NCI-H128 (cell line): ENCODE measurements around the gene RAPH1.
"Not testable (repeated sequence)": the region's sequence is repeated elsewhere in the genome, so short reads cannot be mapped to it uniquely, and the experiment has no call there.

Experiments used
- DNase-seq: peaks from one replicate; lab custom pipeline; 2025; ENCODE audit not compliant: unreplicated experiment; lab: John Stamatoyannopoulos, UW

RAPH1 gene

DNA sequence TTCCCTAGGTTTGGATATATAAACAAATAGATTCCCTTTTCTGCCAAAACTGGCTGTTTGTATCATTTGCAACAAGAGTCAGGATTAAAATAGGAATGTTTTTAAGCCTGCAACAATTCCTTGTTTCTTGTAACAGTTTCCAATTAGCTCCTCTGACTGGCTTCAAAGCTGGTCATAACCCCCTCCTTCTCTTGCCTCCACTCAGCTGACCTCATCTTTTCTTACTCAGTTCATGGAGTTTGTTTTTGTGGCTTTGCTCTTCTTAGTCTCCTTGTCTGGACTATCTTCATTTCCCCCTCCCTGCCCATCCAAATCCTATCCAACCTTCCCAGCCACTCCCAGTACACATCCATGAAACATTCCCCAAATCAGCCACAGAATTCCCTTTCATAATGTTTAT lies 14.3 kb upstream of the RAPH1 start:
- no peak for DNase-seq

GRCh38 chr2:203548887-203549286 lies 13.8 kb upstream of the RAPH1 start:
- no peak for DNase-seq

GRCh38 chr2:203547356-203547755 lies 12.3 kb upstream of the RAPH1 start:
- DNase-seq, result no peak

DNA sequence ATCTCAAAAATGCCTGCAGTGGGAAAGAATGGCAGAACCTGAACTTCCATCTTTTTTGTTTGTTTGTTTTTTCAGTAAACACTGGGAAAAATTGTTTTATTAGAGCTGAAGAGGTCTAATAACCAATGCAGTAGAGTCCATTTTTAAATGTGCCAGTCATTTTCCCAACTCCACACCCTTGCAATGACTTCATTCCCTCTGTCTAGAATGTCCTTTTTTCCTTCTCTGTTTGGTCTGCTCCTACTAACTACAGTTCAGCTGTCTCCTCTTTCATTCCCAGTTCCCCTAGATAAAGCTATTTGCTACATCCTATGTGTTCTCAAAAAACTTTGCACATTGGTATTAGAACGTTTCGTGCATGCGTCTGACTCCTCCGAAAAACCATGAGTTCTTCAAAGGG lies 9.3 kb upstream of the RAPH1 start:
- DNase-seq, result no peak

DNA sequence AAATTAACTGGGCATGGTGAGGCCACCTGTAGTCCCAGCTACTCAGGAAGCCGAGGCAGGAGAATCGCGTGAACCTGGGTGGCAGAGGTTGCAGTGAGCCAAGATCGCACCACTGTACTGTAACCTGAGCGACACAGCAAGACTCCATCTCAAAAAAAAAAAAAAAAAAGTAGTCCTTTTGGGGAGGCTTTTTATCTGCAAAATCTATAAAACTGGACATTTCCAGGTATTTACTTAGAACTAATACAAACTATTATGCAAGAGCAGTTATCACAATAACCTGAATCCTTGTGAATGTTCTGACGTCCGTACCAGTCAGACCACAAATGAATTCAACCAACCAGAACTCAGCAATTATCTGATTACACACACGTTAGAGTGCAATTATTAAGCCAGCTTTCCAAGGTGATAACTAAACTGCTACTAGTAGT lies 8.8 kb upstream of the RAPH1 start:
- DNase-seq, result no peak

- DNase-seq, result not testable (repeated sequence)
Measured at GRCh38 chr2:203540598-203540997, 5.5 kb upstream of the RAPH1 start.

- not testable (repeated sequence) for DNase-seq
Measured at GRCh38 chr2:203538237-203538636, 3.1 kb upstream of the RAPH1 start.

DNA sequence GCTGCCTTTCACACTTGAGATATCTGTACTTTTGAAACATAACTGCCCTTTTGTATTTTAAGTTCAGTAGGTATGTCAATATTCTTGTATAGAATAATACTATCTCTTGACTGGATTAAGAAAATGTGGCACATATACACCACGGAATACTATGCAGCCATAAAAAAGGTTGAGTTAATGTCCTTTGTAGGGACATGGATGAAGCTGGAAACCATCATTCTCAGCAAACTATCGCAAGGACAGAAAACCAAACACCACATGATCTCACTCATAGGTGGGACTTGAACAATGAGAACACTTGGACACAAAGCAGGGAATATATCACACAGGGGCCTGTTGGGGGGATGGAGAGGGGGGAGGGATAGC lies 1.5 kb upstream of the RAPH1 start:
- not testable (repeated sequence) for DNase-seq

DNA sequence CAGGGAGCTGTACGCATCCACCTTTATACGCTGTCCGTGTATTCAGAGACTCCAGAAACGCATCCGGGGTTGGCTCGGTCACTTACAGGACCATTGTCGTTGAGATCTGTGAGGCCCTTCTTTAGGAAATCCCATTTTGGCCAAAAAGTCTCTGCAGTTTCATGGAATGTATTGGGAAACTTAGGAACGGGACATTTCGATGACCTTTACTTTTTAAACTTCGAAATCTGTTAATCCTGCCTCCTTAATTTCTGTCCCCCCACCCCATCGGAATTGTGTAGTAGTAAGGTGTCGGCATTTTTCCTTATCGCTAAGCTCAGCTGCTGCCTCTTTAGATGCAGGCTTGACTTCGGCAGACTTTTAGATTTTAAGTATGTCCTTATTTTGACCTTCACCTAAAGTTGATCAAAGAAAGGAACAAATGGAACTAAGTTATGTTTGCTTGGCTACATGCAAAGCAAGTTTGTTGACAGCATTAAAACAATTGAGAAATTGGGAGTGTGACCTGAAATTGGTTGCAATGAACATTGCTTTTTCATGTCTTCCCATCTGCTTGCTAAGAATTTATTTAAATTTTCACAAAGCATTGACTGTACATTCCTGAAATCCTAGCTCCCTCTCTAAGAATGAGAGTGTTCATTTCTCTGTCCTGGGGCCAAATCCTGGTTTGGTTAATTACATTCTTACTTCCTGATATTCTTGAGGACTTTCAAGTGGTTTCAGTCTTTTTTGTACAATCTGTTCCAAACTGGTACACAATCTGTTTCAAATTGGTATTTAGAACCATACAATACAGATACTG lies 884 bp upstream of the RAPH1 start:
- DNase-seq, result no peak

GRCh38 chr2:203534621-203535077 lies 452 bp downstream of the RAPH1 start:
- DNase-seq, result no peak

DNA sequence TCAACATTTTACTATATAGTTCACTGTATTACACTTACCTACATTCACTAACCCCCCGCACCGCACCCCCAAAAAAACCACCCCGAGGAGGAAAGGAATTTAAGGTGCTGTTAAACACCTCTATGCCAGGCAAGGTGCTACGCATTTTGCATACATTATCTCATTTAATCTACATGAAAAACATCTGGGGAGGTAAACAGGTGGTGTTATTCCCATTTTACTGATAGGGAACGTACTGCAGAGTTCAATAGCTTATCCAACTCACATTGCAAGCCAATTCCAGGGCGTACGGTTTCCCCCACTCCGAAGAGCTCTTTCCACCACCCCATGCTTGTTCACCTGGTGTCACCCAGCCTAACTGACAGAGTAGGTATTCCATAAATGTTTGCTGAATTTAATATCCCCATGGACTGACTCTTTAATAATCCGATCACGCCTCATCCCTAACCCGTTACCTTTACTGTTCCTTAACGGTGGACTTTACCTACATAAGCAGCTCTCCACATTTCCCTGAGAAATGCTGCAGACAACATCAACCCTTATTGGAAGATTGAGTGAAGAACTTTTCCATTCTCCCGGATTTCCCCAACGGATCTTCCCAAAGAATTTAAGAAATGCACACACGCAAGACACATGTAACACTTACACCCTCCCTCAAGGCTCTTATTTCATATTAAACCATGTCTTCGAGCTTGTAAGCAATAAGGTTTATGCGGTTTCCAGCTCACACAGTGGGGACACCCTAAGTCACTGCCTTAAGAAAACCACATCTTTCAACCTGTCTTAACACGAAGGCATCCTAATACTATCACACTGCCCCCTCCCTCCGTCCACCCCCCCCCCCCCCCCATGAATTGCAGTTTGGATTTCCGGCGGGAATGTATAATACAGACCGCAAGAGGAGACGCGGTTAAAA lies 1.2 kb downstream of the RAPH1 start:
- no peak for DNase-seq

DNA sequence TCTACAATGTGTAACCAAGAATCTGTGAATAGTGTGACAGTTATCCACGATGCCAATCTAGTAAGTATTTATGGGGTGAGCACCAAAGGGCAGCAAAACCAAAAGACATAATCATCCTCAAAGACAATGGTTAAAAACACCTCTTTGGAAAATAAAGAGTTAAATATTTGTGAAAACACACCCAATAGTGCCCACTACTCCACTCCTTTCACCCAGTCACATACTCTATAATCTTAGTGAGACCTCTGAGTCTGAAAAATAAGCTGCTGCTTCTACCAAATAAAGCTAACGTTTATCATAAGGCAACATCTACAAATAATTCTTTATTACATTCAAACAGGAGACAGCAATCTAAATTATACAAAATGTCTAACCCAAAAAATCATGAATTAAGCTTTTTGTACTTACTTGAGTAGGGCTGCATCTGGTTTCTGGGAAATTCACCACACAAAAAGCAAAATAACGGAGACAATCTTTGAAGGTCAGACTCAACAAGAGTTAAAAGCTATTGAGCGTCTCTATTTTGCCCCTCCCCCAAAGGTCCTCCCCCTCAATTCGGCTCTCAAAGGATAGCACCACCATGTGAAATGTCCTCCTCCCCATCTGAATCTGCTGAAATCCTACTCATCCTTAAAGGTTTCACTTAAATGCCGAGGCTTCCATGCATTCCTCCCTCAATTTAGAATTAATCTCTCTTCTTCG lies 2.0 kb downstream of the RAPH1 start:
- DNase-seq, result no peak

DNA sequence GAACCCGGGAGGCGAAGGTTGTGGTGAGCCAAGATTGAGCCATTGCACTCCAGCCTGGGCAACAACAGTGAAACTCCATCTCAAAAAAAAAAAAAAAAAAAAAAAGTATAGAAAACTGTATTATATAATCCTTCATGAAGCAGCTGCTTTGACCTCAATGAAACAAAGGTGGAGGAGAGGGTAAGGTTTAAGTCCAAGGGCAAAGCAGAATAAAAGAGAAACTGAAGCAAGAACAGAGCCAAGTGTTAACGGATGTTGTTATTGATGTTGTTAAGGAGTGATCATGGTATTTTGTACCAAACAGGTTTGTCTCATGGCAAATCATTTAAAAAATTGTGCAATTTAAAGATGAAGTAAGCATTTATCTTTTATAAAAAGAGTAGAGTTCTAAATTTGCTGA lies 7.4 kb downstream of the RAPH1 start:
- DNase-seq, result no peak

- DNase-seq, result not testable (repeated sequence)
Measured at GRCh38 chr2:203513268-203513667, 21.8 kb downstream of the RAPH1 start.

- no peak for DNase-seq
Measured at GRCh38 chr2:203510941-203511305, 24.2 kb downstream of the RAPH1 start.

GRCh38 chr2:203510256-203510940 lies 24.7 kb downstream of the RAPH1 start:
- no peak for DNase-seq

DNA sequence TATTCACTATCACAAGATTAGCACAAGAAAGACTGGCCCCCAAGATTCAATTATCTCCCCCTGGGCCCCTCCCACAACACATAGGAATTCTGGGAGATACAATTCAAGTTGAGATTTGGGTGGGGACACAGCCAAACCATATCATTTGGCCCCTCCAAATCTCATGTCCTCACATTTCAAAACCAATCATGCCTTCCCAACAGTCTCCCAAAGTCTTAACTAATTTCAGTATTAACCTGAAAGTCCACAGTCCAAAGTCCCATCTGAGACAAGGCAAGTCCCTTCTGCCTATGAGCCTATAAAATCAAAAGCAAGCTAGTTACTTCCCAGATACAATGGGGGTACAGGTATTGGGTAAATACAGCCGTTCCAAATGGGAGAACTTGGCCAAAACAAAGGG lies 31.6 kb downstream of the RAPH1 start:
- DNase-seq, result not testable (repeated sequence)

GRCh38 chr2:203501873-203502272 lies 33.2 kb downstream of the RAPH1 start:
- no peak for DNase-seq

- DNase-seq, result no peak
Measured at GRCh38 chr2:203500951-203501350, 34.1 kb downstream of the RAPH1 start.

- no peak for DNase-seq
Measured at GRCh38 chr2:203500297-203500696, 34.8 kb downstream of the RAPH1 start.

- DNase-seq, result no peak
Measured at GRCh38 chr2:203498161-203498560, 36.9 kb downstream of the RAPH1 start.
